NCI-H146 treated with DMSO at 0.1 percent for 48 hours (cell line): ENCODE results near the gene QPRT.
"Not testable (repeated sequence)": the region's sequence is repeated elsewhere in the genome, so short reads cannot be mapped to it uniquely, and the experiment has no call there.

ENCODE experiments used
- DNase-seq: peaks from one replicate; lab custom pipeline; 2025; ENCODE audit not compliant: unreplicated experiment; lab: John Stamatoyannopoulos, UW

The QPRT gene

DNA sequence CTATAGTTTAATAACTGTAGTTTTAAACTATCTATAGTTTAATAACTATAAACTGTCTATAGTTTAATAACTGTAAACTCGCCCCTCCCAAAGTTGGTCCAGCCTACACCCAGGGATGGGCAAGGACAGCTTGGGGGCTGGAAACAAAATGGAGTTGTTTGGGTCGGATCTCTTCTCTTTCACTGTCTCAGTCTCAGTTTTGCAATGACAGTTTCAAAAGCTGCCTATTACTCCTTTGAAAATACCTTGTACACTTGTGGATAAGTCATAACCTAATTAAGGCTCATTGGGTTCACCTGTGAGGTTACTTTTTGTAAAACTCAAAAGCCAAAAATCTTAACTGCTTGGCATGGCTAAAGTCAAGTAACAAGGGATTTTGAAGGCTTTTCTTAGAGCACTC is 35.4 kb downstream of the QPRT start:
- DNase-seq, result no peak

DNA sequence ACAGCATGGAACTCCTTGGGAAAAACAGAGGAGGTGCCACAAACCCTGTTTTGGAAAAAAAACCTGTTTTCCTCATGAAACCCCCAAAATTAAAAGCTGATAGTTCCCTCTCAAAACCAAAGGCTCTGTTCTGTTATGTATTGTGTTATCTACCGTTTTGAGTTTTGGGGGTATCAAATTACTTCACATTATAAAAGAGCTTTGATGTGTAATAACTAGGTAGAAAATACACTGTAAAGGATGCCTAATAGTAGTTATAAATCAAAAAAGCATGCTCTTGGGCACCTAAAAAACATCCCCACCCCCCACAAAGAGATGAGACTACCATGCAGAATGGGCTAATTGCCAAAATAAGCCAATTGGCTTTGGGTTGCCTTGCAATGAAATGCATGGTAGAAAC is 36.0 kb downstream of the QPRT start:
- DNase-seq, result peak; percentile 59

DNA sequence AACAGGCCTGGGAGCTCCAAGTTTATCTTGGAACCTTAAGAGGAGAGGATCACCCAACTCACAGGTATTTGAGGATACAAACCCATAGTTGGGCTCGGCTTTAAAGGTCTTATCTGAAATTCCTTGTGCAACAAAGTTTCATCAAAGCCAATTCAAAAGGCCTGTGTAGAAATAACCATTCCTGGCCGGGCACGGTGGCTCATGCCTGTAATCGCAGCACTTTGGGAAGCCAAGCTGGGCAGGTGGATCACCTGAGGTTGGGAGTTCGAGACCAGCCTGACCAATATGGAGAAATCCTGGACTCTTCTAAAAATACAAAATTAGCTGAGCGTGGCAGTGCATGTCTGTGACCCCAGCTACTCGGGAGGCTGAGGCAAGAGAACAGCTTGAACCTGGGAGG is 38.1 kb downstream of the QPRT start:
- DNase-seq, result no peak

DNA sequence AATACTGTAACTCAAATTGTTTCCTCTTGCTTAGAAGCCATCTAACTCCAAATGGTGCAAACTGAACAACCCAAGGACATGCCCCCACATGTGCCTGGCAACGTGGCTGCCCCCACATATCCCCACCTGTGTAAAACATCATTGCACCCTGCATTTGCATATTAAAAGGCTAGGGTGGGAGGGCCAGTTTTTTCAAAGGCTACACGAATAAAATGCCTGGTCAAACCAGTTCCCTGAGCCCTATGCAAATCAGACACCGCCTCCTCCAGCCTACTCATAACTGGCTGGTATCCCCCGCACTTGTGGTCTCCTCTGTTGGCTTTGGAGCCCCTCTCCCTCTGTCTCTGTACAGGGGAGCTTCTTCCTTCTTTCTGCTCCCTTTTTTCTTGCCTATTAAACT is 40.1 kb downstream of the QPRT start:
- DNase-seq, result no peak

DNA sequence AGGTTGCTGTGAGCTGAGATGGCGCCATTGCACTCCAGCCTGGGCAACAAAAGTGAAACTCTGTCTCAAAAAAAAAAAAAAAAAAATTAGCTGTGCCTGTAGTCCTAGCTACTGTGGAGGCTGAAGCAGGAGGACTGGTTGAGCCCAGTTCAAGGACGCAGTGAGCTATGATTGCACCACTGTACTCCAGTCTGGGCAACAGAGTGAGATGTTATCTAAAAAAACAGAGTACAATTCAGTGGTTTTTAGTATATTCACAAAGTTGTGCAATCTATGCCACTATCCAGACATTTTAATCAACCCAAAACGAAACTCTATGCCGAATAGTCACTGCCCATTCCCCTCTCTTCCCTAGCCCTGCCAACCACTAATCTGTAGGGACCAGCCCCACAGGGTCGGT is 41.7 kb downstream of the QPRT start:
- DNase-seq, result no peak

DNA sequence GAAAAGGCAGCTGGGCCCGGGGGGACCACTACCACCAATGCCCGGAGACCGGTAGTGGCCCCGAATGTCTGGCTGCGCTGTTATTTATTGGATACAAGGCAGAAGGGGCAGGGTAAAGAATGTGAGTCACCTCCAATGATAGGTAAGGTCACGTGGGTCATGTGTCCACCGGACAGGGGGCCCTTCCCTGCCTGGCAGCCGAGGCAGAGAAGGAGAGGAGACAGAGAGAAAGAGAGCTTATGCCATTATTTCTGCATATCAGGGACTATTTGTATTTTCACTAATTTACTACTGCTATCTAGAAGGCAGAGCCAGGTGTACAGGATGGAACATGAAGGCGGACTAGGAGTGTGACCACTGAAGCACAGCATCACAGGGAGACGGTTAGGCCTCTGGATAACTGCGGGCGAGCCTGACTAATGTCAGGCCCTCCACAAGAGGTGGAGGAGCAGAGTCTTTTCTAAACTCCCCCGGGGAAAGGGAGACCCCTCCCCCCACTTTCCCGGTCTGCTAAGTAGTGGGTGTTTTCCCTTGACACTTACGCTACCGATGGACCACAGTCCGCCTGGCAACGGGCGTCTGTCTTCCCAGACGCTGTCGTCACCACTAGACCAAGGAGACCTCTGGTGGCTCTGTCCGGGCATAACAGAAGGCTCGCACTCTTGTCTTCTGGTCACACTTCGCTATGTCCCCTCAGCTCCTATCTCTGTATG is 42.3 kb downstream of the QPRT start:
- peak; percentile 48 for DNase-seq

DNA sequence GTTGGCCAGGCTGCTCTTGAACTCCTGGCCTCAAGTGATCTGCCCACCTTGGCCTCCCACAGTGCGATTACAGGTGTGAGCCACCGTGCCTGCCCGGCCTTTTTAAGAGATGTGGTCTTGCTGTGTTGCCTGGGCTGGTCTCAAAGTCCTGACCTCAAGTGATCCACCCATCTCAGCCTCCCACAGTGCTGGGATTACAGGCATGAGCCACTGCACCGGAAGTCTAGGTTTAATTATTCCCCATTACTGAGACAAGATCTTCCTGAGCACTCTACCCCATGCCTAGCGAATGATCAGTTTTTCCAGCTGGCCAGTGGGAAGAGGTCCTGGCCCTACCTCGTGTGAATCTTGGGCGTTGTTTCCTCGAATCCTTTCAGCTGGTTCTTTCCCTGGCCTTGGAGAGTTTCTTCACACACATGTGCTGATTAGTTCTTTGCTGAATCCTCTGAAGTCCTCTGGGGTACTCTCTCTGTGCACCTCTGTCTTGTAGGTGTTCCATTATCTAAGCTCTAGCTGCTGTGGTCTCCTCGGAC is 47.9 kb downstream of the QPRT start:
- DNase-seq, result peak; percentile 21

DNA sequence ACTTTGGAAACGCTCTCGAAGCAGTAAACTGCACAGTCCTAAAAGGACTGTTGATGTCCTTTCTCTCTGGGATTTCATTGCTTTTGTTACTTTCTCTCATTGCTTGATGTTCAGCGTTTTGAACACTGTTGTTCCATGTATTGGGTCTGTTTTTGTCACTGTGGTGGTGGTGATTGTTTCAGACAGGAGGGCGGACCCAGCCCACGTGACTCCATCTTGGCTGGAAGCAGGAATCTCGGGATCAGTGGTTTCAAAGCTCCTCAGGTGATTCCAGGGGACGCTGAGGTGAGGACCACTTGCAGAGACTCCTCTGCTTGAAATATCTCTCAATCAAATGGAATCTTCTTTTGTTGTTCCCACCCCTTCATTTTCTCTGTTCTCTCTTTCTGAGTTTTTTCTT is 48.5 kb downstream of the QPRT start:
- DNase-seq, result no peak

DNA sequence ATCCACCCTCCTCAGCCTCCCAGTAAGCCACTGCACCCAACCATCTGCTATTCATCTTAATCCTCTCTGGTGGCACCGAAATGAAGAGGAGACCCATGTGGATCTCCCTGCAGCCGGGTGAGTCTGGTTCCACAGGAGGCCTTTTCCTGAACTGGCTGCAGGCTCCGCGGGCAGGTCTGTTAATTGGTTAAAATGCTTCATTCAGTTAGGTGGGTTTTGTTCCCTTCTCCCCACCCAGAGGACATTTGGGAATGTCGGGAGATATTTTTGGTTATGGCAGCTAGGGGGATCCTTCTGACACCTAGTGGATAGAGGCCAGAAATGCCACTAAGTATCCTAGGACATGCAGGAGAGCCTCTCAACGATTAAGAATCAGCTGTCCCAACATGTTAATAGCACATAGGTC is 50.1 kb downstream of the QPRT start:
- peak; percentile 47 for DNase-seq

DNA sequence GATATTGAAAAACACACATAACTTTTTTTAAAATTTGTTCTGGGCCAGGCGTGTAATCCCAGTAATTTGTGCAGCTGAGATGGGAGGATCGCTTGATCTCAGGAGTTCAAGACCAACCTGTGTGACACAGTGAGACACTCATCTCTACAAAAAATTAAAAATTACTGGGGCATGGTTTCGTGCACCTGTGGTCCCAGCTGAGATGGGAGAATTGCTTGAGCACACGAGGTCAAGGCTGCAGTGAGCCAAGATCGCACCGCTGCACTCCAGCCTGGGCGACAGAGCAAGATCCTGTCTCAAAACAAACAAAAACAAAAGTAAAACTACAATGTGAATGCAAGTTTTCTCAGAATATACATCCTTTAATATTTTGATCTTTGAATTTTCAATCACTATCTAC is 51.7 kb downstream of the QPRT start:
- DNase-seq, result no peak

DNA sequence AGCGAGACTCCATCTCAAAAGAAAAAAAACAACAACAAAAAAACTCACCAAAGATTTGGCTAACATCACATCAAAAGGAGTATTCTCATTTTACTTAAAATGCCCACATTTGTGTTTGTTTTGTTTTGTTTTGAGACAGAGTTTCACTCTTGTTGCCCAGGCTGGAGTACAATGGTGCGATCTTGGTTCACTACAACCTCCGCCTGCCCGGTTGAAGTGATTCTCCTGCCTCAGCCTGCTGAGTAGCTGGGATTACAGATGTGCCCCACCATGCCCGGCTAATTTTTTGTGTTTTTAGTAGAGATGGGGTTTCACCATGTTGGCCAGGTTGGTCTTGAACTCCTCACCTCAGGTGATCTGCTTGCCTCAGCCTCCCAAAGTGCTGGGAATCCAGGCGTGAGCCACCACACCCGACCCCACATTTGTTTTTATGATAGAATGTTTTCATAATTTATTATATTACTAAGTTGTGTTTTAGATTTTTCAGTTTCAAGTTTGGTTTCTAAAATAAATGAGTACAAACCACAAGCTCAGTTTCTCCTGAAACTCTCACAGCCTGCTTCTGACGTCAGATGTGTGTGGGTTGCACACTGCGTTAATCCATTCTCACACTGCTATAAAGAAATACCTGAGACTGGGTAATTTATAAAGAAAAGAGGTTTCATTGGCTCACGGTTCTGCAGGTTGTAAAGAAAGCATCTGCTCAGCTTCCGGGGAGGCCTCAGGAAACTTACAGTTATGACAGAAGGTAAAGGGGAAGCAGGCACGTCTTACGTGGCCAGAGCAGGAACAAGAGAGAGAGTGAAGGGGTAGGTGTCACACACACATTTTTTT is 53.0 kb downstream of the QPRT start:
- not testable (repeated sequence) for DNase-seq

DNA sequence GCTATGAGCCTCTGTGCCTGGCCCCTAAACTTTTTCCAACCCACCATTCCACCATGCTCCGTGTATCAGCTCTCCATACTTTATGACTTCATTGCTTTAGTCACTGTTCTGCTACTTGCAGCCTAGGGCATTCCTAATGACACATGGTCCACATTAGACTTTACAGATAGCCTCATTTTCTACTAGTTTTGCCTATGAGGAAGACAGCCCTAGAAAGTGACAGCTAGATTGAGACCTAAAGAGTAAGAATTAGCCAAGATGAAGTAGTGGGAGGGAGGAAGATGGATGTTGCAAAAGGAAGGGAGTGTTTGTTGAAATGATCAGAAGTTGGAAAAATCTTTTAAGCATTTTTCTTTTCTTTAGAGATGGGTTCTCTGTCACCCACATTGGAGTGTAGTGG is 55.8 kb downstream of the QPRT start:
- DNase-seq, result no peak

DNA sequence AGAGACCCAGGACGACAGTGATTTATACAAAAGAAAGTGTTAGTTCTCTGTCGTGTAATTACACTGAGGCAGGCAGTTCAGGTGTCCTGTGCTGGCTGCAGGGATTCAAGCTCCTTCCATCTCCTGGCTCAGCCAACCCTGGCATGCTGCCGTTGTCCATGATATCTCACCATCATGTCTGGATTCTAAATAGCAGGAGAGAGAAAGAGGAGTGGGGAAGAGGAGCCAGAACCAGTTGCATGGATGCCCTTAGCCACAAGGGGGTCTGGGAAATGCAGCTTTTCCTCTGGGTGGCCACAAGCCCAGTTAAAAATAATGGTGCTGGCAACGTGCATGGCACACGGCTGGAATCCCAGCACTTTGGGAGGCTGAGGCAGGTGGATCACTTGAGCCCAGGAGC is 57.1 kb downstream of the QPRT start:
- DNase-seq, result no peak

DNA sequence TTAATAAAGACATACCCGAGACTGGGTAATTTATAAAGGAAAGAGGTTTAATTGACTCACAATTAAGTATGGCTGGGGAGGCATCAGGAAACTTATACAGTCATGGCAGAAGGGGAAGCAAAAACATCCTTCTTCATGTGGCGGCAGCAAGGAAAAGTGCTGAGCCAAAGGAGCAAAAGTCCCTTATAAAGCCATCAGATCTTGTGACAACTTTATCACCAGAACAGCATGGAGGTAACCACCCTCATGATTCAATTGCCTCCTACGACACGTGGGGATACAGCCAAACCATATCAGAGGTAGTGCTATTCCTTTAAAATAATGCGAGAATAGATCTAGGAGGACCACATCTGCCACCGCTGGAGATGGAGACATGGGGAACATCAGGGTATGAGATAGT is 57.8 kb downstream of the QPRT start:
- DNase-seq, result no peak

DNA sequence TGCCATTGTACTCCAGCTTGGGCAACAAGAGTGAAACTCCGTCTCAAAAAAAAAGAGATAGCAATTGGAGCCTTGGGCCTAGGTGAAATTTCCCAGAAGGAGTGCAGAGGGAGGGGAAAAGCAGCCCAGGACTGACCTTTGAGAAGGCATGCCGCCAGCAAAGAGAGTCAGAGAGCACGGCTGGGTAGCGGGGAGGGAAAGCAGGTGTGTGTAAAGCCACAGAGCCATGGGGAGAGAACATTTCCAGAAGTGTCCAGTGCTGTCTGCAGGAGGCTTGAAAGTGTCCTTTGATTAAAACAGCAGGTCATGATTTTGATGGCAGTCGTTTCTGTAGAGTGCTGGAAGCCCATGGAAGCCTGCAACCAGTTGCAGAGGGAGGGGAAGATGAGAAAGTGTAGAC is 58.7 kb downstream of the QPRT start:
- DNase-seq, result no peak

DNA sequence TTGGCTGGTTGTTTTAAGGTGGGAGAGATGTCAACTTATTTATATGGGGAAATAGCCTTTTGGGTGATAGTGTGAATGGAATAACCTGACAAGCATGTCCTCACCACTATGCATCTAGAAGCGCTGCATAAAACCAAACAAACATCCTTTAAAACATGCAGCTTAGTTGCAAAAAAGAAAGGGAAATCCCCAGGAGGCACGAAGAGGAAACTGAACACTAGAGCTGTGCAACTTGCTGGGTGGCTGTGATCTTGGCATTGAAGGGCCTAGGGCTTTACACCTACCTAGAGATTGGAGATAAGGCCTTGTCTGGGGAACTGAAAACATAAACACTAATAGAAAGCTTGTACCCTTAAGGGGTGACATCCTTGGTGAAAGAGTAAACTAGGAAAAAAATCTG is 59.5 kb downstream of the QPRT start:
- DNase-seq, result no peak

DNA sequence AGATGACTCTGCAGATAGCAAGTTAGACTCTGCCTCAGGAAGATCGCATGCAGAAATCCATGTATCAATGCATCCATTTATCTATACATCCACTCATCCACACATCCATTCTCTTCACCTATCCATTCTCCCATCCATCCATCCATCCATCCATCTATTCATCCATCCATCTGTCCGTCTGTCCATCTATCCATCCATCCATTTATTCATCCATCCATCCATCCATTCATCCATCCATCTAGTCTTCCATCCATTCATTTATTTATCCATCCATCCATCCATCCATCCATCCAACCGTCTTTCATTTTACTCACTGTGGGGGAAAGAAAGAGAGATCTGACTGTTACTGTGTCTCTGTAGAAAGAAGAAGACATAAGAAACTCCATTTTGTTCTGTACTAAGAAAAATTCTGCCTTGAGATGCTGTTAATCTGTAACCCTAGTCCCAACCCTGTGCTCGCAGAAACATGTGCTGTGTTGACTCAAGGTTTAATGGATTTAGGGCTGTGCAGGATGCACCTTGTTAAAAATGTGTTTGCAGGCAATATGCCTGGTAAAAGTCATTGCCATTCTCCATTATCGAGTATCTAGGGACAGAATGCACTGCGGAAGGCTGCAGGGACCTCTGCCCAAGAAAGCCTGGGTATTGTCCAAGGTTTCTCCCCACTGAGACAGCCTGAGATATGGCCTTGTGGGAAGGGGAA is 61.1 kb downstream of the QPRT start:
- not testable (repeated sequence) for DNase-seq

DNA sequence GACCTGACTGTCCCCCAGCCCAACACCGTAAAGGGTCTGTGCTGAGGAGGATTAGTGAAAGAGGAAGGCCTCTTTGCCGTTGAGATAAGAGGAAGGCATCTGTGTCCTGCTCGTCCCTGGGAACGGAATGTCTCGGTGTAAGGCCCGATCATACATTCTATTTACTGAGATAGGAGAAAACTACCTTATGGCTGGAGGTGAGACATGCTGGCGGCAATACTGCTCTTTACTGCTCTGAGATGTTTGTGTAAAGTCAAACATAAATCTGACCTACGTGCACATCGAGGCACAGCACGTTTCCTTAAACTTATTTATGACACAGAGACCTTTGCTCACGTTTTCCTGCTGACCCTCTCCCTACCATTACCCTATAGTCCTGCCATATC is 61.6 kb downstream of the QPRT start:
- DNase-seq, result not testable (repeated sequence)

DNA sequence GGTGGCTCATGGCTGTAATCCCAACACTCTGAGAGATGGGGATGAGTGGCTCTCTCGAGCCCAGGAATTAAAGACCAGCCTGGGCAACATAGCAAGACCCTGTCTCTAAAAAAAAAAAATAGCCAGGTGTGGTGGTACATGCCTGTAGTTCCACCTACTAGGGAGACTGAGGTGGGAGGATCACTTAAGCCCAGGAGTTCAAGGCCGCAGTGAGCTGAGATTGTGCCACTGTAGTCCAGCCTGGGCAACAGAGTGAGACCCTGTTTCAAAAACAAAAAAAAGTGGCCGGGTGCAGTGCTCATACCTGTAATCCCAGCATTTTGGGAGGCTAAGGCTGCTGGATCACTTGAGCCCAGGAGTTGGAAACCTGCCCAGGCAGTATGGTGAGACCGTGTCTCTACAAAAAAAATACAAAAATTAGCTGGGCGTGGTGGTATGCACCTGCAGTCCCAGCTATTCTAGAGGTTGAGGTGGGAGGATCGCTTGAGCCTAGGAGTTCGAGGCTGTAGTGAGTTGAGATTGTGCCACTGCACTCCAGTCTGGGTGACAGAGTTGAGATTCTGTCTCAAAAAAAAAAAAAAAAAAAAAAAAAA is 63.8 kb downstream of the QPRT start:
- DNase-seq, result no peak

DNA sequence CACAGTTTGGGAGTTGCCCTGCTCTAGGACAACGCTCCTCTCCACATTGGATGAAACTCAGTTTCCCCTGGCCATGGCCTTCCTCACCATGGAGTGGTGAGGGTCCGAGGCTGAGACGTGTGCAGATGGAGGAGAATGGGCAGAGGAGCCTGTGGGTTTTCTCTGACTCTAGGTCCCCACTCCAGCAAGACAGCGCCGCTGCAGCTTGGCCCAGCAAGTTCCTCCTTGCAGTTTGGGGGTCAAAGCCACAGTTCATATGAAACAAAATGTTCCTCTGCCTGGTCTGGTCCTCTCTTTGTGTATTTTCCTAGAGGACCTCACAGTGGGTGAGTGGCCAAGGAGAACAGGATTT is 64.5 kb downstream of the QPRT start:
- DNase-seq, result no peak

DNA sequence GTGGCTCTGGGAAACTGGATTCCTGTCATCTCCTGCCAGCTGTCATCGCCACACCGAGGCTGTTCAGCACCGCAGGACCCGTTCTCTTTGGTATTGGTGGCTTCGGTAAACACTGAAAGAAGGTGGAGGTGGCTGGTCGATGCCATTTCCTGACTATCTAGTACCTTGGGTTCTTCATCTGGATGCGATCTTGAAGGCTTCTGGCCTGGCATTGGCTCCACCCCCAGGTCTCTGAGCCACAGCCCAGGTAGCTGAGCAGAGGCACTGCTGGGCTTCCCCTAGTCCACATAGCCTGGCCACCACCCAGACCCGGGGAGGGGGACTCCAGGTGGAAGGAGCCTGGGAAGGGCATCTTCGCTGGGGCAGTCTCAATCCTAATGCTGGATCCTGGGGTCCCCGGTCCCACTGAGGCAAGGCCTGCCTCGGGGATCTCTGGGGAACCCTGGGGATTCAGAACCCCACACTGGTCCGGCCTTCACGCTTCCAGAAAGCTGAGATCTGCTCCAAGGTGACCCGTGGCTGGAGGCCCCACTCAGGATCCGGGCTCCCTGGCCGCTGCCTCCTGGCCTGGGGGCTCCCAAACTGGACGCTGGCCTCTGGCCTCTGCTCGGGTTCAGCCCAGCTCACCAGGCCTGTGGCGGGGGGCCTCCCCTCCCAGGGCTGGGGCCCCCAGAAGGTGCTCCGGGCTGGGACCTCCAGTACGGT is 65.0 kb downstream of the QPRT start:
- DNase-seq, result no peak
